ENCODE results near the gene UBALD1. TPM values are rescaled to one million over a fixed set of nuclear protein-coding genes. Genes with fewer than 3 reads are reported as not detected.

Gene UBALD1
- total RNA-seq, 1 donor = 9.4 TPM

DNA sequence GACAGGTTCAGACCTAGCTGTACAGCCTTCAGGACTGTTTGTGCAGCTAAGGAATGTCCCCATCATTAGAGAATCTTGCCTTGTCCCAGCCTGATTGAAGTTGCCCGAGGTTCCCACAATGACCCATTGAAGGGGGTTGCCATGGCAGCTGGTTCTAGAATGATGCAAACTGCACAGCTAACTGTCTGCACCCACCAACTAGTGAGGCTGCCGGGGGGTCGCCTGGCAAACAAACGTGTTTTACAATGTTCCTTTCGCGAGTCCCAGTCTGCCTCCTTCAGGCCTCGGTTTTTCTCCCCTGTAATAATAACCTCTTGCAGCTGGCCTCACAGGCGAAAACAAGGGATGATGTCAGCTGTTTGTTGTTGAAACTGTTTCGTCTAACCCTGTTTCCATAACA is 53.1 kb downstream of the UBALD1 start:
- no peaks in the 10 kb centered on the region for H3K36me3 ChIP-seq (ENCODE audit: insufficient read depth, low read length)
- H3K27ac ChIP-seq (ENCODE audit: low read depth, low read length) = no peak overlapping the region
- no peaks in the 10 kb centered on the region for H3K4me1 ChIP-seq (ENCODE audit: insufficient read depth, low read length)
- H3K9me3 ChIP-seq (ENCODE audit: low read depth, low read length) = no peaks in the 10 kb centered on the region
- H3K27me3 ChIP-seq (ENCODE audit: insufficient read depth, low read length) = peaks cover 9% of the 10 kb centered on the region
- H4K20me1 ChIP-seq (ENCODE audit: insufficient read depth, low read length) = no peaks in the 10 kb centered on the region
- H3K4me3 ChIP-seq (ENCODE audit: insufficient read depth, low read length) = no peak overlapping the region
- no peak overlapping the region for H3K4me2 ChIP-seq (ENCODE audit: insufficient read depth, low read length)
- H3K79me2 ChIP-seq (ENCODE audit: insufficient read depth, low read length) = no peaks in the 10 kb centered on the region
- DNase-seq (ENCODE audit: insufficient read length, low spot score, missing footprints) = no peak
- H2AFZ ChIP-seq (ENCODE audit: low read length) = no peak overlapping the region
- TF ChIP-seq, protein P1, sequence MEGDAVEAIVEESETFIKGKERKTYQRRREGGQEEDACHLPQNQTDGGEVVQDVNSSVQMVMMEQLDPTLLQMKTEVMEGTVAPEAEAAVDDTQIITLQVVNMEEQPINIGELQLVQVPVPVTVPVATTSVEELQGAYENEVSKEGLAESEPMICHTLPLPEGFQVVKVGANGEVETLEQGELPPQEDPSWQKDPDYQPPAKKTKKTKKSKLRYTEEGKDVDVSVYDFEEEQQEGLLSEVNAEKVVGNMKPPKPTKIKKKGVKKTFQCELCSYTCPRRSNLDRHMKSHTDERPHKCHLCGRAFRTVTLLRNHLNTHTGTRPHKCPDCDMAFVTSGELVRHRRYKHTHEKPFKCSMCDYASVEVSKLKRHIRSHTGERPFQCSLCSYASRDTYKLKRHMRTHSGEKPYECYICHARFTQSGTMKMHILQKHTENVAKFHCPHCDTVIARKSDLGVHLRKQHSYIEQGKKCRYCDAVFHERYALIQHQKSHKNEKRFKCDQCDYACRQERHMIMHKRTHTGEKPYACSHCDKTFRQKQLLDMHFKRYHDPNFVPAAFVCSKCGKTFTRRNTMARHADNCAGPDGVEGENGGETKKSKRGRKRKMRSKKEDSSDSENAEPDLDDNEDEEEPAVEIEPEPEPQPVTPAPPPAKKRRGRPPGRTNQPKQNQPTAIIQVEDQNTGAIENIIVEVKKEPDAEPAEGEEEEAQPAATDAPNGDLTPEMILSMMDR (IDR thresholded peaks at IDR 0.05; ENCODE audit: extremely low read depth, low read depth, low read length) = no peak

Small RNAs within 50 kb of the gene (small RNA-seq; reads per million reads assigned to genes)
- not detected for gene RN7SL850P

Other genes with a start within 250 kb of the UBALD1 start
- 202 and 217 TPM in 2 replicates for gene VASN, start 243.0 kb downstream of the UBALD1 start, total RNA-seq
- 9.7 and 17.7 TPM in 2 replicates for gene CORO7, start 198.3 kb downstream of the UBALD1 start, total RNA-seq
- gene DNAJA3, start 189.0 kb downstream of the UBALD1 start, total RNA-seq = 30.0 and 30.9 TPM in 2 replicates
- gene NMRAL1, start 140.3 kb downstream of the UBALD1 start, total RNA-seq = 71.0 and 90.5 TPM in 2 replicates
- gene HMOX2, start 138.5 kb downstream of the UBALD1 start, total RNA-seq = 39.4 and 44.5 TPM in 2 replicates
- 10.5 and 13.6 TPM in 2 replicates for gene CDIP1, start 76.1 kb downstream of the UBALD1 start, total RNA-seq
- gene C16orf96, start 58.5 kb downstream of the UBALD1 start, total RNA-seq = under 0.01 TPM in 1 of 2 replicates, not detected in the other
- 41.5 and 46.7 TPM in 2 replicates for gene MGRN1, start 9.9 kb upstream of the UBALD1 start, total RNA-seq
- gene NUDT16L1, start 78.7 kb upstream of the UBALD1 start, total RNA-seq = 15.0 and 18.1 TPM in 2 replicates
- 31.2 and 39.4 TPM in 2 replicates for gene ANKS3, start 119.4 kb upstream of the UBALD1 start, total RNA-seq
- gene DNAAF8, start 119.6 kb upstream of the UBALD1 start, total RNA-seq = 1.1 and 2.7 TPM in 2 replicates
- gene ZNF500, start 152.3 kb upstream of the UBALD1 start, total RNA-seq = 14.5 and 16.2 TPM in 2 replicates
- gene SEPTIN12, start 173.5 kb upstream of the UBALD1 start, total RNA-seq = not detected in 2 replicates
- not detected in 2 replicates for gene SMIM22, start 180.5 kb upstream of the UBALD1 start, total RNA-seq
- 15.9 and 17.1 TPM in 2 replicates for gene ROGDI, start 187.7 kb upstream of the UBALD1 start, total RNA-seq
- 48.0 and 48.1 TPM in 2 replicates for gene GLYR1, start 232.4 kb upstream of the UBALD1 start, total RNA-seq
- 34.5 and 38.4 TPM in 2 replicates for gene UBN1, start 232.6 kb upstream of the UBALD1 start, total RNA-seq